Astrocyte (in vitro differentiated cells and primary cell): ENCODE measurements around the gene VSTM2B.

Source experiments
- EZH2 ChIP-seq: IDR thresholded peaks from 2 replicates; pipeline ENCODE4 v1.6.1; 2012; ENCODE audit warnings: mild to moderate bottlenecking, low read length, inconsistent platforms; ENCODE audit not compliant: insufficient read depth
- TF ChIP-seq, protein P1 (sequence below): IDR thresholded peaks from 2 replicates; pipeline ENCODE4 v1.5.1; 2011; ENCODE audit warnings: low read depth, mild to moderate bottlenecking, inconsistent platforms, low read length, moderate library complexity; ENCODE audit not compliant: insufficient read depth

DNA sequence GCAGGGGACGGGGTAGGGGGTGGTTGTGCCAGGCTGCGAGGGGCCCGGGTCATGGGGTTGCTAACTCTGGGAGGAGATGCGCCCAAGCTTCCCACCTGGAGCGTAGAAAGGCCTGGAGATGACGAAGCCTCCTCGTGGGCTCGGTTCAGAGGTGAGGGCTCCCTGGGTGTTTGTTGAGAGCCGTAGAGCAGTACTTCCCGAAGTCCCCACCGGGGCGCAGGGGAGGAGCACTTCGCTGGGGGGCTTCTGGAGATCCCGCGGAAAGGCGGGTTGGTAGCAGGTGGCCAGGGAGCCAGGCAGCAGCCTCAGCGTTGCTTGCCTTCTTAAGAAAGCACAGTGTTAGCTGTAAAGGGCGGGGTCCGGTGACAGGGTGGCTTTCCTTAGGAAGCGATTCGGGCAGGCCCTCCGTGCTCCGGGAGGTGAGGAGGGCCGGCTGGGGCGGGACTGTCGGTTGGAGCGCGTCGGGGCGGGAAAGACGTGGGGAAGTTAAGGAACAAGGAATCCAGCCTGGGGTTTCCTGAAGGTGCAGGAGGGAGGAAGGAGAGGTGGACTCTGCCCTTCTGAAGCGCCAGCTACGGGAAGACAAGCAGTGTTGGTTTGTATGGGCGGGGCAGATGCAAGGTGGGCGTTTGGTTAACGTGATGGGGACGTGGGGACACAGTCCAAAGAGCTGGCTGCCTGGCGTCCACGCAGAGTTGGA is 3.3 kb downstream of the VSTM2B start:
- TF ChIP-seq, protein P1, sequence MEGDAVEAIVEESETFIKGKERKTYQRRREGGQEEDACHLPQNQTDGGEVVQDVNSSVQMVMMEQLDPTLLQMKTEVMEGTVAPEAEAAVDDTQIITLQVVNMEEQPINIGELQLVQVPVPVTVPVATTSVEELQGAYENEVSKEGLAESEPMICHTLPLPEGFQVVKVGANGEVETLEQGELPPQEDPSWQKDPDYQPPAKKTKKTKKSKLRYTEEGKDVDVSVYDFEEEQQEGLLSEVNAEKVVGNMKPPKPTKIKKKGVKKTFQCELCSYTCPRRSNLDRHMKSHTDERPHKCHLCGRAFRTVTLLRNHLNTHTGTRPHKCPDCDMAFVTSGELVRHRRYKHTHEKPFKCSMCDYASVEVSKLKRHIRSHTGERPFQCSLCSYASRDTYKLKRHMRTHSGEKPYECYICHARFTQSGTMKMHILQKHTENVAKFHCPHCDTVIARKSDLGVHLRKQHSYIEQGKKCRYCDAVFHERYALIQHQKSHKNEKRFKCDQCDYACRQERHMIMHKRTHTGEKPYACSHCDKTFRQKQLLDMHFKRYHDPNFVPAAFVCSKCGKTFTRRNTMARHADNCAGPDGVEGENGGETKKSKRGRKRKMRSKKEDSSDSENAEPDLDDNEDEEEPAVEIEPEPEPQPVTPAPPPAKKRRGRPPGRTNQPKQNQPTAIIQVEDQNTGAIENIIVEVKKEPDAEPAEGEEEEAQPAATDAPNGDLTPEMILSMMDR, result no peak
- TF ChIP-seq EZH2, result peak; percentile 50
